ENCODE results near the gene SETD2. TPM values are rescaled to one million over a fixed set of nuclear protein-coding genes. Genes with fewer than 3 reads are reported as not detected.

SETD2 gene
- total and polyA plus RNA-seq, 2 donors (not counting 1 experiment from before 2014, with no cell fraction given) = 22.5 to 35.3 TPM

DNA sequence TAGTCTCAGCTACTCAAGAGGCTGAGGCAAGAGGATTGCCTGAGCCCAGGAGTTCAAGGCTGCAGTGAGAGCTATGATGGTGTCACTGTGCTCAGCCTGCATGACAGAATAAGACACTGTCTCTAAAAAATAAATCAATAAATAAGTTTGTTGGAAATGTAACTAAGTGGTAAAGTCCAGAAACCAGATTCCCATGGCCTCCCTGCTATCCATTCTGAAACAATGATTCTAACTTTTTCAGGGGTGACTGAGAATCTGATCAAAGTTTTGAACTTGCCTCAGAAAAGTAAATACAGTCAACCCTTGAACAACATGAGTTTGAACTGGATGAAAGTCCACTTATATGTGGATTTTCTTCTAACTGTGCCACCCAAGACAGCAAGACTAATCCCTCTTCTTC lies 98.2 kb downstream of the SETD2 start:
- Histone ChIP-seq H3K27me3 (ENCODE audit: control insufficient read depth, insufficient read depth, low read length) (no peaks in the 10 kb centered on the region), H2AFZ (ENCODE audit: low read length) (no peak overlapping the region), H3K27ac (ENCODE audit: insufficient read depth, low read length) (no peak overlapping the region), H3K36me3 (ENCODE audit: control insufficient read depth, insufficient read depth, low read length) (no peaks in the 10 kb centered on the region), H3K4me3 (replicated peaks in 1 of 4; ENCODE audit: control extremely low read depth in 1 of 4, insufficient read depth in 1 of 4, low read depth in 3 of 4, low read length in 4 of 4) (no peak overlapping the region), H3K4me1 (ENCODE audit: control insufficient read depth, extremely low read depth, insufficient read depth, low read length) (no peaks in the 10 kb centered on the region), H3K79me2 (ENCODE audit: control insufficient read depth, insufficient read depth, low read length) (no peaks in the 10 kb centered on the region), H3K4me2 (ENCODE audit: extremely low read depth, insufficient read depth, low read length) (no peak overlapping the region), H4K20me1 (ENCODE audit: control insufficient read depth, extremely low read depth, insufficient read depth, low read length) (no peaks in the 10 kb centered on the region), H3K9me3 (ENCODE audit: control insufficient read depth, insufficient read depth, low read depth, low read length) (no peaks in the 10 kb centered on the region), H3K9ac (ENCODE audit: insufficient read depth, low read length) (no peak overlapping the region)
- no peak for TF ChIP-seq EZH2 (IDR thresholded peaks at IDR 0.05; ENCODE audit: low read length, missing control alignments)
- TF ChIP-seq, protein P1, sequence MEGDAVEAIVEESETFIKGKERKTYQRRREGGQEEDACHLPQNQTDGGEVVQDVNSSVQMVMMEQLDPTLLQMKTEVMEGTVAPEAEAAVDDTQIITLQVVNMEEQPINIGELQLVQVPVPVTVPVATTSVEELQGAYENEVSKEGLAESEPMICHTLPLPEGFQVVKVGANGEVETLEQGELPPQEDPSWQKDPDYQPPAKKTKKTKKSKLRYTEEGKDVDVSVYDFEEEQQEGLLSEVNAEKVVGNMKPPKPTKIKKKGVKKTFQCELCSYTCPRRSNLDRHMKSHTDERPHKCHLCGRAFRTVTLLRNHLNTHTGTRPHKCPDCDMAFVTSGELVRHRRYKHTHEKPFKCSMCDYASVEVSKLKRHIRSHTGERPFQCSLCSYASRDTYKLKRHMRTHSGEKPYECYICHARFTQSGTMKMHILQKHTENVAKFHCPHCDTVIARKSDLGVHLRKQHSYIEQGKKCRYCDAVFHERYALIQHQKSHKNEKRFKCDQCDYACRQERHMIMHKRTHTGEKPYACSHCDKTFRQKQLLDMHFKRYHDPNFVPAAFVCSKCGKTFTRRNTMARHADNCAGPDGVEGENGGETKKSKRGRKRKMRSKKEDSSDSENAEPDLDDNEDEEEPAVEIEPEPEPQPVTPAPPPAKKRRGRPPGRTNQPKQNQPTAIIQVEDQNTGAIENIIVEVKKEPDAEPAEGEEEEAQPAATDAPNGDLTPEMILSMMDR (conservative IDR thresholded peaks at IDR 0.05 in 1 of 2, IDR thresholded peaks at IDR 0.05 in 1 of 2; ENCODE audit: low read depth in 1 of 2, low read length in 2 of 2) = no peak
- no peak for DNase-seq (ENCODE audit: low read depth in 2 of 2)

DNA sequence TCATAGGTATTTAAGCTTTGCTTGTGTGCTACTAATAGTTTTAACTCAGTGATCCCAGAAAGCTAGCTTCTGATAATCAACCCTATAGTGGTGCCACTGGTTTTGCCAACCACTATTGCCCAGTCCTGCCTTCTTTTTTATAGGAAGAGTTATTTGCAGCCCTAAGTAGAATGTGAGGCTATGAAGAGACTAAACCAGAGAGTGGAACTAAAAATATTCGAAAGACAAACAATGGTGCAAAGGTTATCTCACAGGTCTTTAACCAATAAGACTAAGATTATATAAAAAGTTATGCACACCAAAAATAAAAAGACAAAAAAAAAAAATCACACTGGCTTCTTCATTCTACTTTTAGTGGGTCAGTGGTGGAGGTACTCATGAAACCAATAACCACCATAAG lies 98.9 kb downstream of the SETD2 start:
- no peaks in the 10 kb centered on the region for H3K4me1 ChIP-seq (ENCODE audit: control insufficient read depth, extremely low read depth, insufficient read depth, low read length)
- no peaks in the 10 kb centered on the region for H4K20me1 ChIP-seq (ENCODE audit: control insufficient read depth, extremely low read depth, insufficient read depth, low read length)
- H2AFZ ChIP-seq (ENCODE audit: low read length) = no peak overlapping the region

DNA sequence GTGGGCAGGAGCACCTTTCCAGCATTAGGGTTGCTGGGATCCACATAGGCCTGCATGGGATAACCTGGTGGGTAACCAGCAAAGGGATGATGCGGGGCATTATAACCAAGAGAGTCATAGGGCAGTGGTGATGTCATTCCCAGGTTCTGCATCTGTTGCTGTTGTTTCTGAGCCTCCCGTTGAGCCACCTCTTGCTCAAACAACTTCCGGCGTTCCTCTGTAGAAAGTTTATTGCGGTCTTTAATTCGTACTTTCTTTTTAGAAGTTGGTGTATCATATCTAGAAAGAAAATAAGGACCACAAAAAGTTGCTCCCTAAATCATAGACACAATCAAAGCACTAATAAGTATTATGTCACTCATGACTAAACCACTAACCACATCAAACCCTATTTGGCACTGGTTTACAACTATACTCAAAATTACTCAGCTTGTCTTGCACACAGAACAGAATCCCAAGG lies 106.7 kb downstream of the SETD2 start:
- Histone ChIP-seq H3K9me3 (ENCODE audit: control insufficient read depth, insufficient read depth, low read depth, low read length) (no peaks in the 10 kb centered on the region), H3K27me3 (ENCODE audit: control insufficient read depth, insufficient read depth, low read length) (no peaks in the 10 kb centered on the region)
- TF ChIP-seq, protein P1 (conservative IDR thresholded peaks at IDR 0.05 in 1 of 2, IDR thresholded peaks at IDR 0.05 in 1 of 2; ENCODE audit: low read depth in 1 of 2, low read length in 2 of 2) = no peak
- TF ChIP-seq EZH2 (IDR thresholded peaks at IDR 0.05; ENCODE audit: low read length, missing control alignments) = no peak

More for the DNA sequence above, 98.9 kb downstream of the SETD2 start:
- H3K4me3 ChIP-seq (replicated peaks in 1 of 4; ENCODE audit: control extremely low read depth in 1 of 4, insufficient read depth in 1 of 4, low read depth in 3 of 4, low read length in 4 of 4) = no peak overlapping the region
- no peak overlapping the region for H3K9ac ChIP-seq (ENCODE audit: insufficient read depth, low read length)
- TF ChIP-seq EZH2 (IDR thresholded peaks at IDR 0.05; ENCODE audit: low read length, missing control alignments) = no peak
- TF ChIP-seq, protein P1 (conservative IDR thresholded peaks at IDR 0.05 in 1 of 2, IDR thresholded peaks at IDR 0.05 in 1 of 2; ENCODE audit: low read depth in 1 of 2, low read length in 2 of 2) = no peak
- H3K36me3 ChIP-seq (ENCODE audit: control insufficient read depth, insufficient read depth, low read length) = no peaks in the 10 kb centered on the region
- H3K27me3 ChIP-seq (ENCODE audit: control insufficient read depth, insufficient read depth, low read length) = no peaks in the 10 kb centered on the region
- H3K9me3 ChIP-seq (ENCODE audit: control insufficient read depth, insufficient read depth, low read depth, low read length) = no peaks in the 10 kb centered on the region
- no peak overlapping the region for H3K4me2 ChIP-seq (ENCODE audit: extremely low read depth, insufficient read depth, low read length)
- H3K79me2 ChIP-seq (ENCODE audit: control insufficient read depth, insufficient read depth, low read length) = no peaks in the 10 kb centered on the region
- DNase-seq (ENCODE audit: low read depth in 2 of 2) = no peak
- H3K27ac ChIP-seq (ENCODE audit: insufficient read depth, low read length) = no peak overlapping the region

More for the DNA sequence above, 106.7 kb downstream of the SETD2 start:
- no peaks in the 10 kb centered on the region for H3K36me3 ChIP-seq (ENCODE audit: control insufficient read depth, insufficient read depth, low read length)
- H3K4me1 ChIP-seq (ENCODE audit: control insufficient read depth, extremely low read depth, insufficient read depth, low read length) = no peaks in the 10 kb centered on the region
- H3K4me3 ChIP-seq (replicated peaks in 1 of 4; ENCODE audit: control extremely low read depth in 1 of 4, insufficient read depth in 1 of 4, low read depth in 3 of 4, low read length in 4 of 4) = no peak overlapping the region
- no peak overlapping the region for H2AFZ ChIP-seq (ENCODE audit: low read length)
- no peak overlapping the region for H3K9ac ChIP-seq (ENCODE audit: insufficient read depth, low read length)
- H3K79me2 ChIP-seq (ENCODE audit: control insufficient read depth, insufficient read depth, low read length) = peaks cover 3% of the 10 kb centered on the region
- no peaks in the 10 kb centered on the region for H4K20me1 ChIP-seq (ENCODE audit: control insufficient read depth, extremely low read depth, insufficient read depth, low read length)
- no peak overlapping the region for H3K4me2 ChIP-seq (ENCODE audit: extremely low read depth, insufficient read depth, low read length)
- DNase-seq (ENCODE audit: low read depth in 2 of 2) = peak in 1 of 2 donors; percentile 71
- no peak overlapping the region for H3K27ac ChIP-seq (ENCODE audit: insufficient read depth, low read length)

Measured in fibroblast of lung (primary cell).